ENCODE data around the gene SOCS4.

Gene SOCS4

DNA sequence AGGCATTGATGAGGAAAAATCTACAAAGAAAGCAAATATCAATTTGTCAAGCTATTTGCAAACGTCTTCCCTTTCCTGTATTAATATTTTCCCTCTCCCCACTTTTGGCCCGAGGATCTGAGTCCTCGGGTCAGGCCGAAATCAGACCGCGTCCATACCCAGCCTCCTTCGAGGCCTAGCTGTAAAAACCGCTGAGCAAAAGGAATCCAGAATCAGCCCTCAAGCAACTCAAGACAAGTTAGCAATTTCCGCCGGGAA lies 24.1 kb downstream of the SOCS4 start:
- CTCF ChIA-PET, result interaction anchor here (0.6 to 1.8 kb wide), 20 partner anchors 9 to 1444 kb away, joined by 3 to 13 read pairs (median 4); partner anchors contain the start of genes SOCS4 and WDHD1
- no peak for DNase-seq (ENCODE audit: low spot score)
- TF ChIP-seq CTCF (conservative IDR thresholded peaks at IDR 0.05; ENCODE audit: low read depth), result no peak
- H3K27ac ChIP-seq, result peak overlapping the region; percentile 98
- POLR2A ChIA-PET (ENCODE audit: low non-redundant PET), result interaction anchor here (0.6 to 1.0 kb wide), 3 partner anchors 110 to 805 kb away, joined by 3 to 6 read pairs (median 3); no protein-coding TSS in a partner anchor

DNA sequence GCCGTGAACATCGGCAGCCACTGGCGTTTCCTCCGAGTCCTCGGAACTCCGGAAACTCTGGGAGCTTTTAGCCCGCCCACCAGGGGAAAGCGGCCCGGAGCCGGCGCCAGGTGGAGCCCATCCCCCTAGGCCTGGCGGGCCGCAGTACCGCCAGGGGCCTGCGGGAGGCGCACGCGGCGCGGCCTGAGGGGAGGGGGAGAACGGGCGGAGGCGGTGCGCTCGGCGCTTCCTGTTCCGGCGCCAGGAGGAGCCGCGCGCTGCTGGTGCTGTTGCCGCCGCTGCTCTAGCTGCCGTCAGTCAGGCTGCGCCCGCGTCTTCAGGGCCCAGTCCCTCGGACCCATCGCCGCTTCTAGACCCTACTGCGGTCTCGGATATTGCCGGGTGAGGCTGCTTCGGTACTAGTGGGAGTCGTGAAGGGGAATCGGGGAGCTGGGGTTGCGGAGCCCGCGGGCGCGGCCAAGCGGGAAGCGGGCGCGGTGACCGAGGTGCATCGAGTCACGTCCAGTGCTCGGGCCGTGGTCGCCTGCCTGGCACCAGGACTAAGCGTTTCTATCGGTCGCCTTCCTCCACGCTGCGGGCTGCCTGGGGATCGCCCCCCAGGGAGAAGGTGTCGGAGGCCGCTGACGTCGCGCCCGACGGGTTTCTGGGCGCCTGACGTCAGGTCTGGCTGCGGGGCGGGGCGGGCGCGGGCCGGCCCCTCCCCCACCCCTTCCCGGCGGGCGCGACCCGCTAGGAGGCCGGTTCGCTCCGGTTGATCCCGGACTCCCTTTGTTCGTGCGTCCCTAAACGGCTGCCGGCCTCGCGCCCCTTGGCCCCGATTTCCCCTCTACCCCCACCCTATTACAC lies 24.6 kb downstream of the SOCS4 start, which contains the start of gene MAPK1IP1L:
MAPK1IP1L (plus strand) TSS at position 225 of the 846 bp plus-strand sequence. CDS start 10,037 bp downstream, outside the sequence.
- ChIA-PET POLR2A (ENCODE audit: low non-redundant PET) (interaction anchor here (0.6 to 1.0 kb wide), 3 partner anchors 109 to 805 kb away, joined by 3 to 6 read pairs (median 3); no protein-coding TSS in a partner anchor), CTCF (interaction anchor here (0.6 to 1.8 kb wide), 20 partner anchors 8 to 1443 kb away, joined by 3 to 13 read pairs (median 4); partner anchors contain the start of genes SOCS4 and WDHD1)
- H3K27ac ChIP-seq, result peak within 1 kb of the TSS; percentile 98

DNA sequence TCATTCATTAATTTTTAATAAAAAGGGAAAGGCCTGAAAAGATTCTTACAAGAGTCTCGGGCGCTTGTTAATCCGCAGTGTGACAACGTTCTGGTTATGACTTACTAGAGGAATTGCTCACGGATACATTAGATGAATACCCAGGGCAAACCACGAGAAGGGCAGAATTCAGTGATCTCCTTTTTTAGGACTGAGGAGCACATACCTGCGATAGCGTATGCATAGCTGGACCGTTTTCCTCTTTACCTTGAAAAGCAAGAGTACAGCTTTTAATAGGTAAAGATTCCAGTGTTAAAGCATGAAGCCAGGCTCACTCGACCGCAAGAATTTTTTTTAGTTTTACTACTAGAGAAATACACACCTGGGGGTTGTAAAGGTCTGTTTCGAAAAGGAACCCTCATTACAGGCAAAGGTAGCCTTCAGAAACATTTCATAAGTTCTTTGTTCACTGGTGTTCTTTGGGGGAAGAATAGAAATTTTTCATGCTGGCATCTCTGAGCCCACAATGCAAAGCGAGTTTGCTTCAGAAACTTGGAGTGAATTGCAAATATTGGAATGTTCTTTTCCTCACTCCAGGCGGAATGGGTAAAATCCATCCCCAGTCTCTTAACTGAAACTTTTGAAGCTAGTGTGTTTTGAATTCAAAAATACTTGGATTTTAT lies 25.4 kb downstream of the SOCS4 start:
- no peak for DNase-seq (ENCODE audit: low spot score)
- ChIA-PET CTCF (interaction anchor here (0.6 to 1.8 kb wide), 4 partner anchors 18 to 86 kb away, joined by 4 to 13 read pairs (median 8); no protein-coding TSS in a partner anchor), POLR2A (ENCODE audit: low non-redundant PET) (interaction anchor here (0.6 to 0.8 kb wide), 2 partner anchors 18 to 51 kb away, joined by 3 read pairs; no protein-coding TSS in a partner anchor)
- peak overlapping the region; percentile 98 for H3K27ac ChIP-seq
- TF ChIP-seq CTCF (conservative IDR thresholded peaks at IDR 0.05; ENCODE audit: low read depth), result no peak

More for the DNA sequence above, 24.6 kb downstream of the SOCS4 start, which contains the start of gene MAPK1IP1L:
- peak; percentile 99 for TF ChIP-seq CTCF (conservative IDR thresholded peaks at IDR 0.05; ENCODE audit: low read depth)
- DNase-seq (ENCODE audit: low spot score), result peak; percentile 97

DNA sequence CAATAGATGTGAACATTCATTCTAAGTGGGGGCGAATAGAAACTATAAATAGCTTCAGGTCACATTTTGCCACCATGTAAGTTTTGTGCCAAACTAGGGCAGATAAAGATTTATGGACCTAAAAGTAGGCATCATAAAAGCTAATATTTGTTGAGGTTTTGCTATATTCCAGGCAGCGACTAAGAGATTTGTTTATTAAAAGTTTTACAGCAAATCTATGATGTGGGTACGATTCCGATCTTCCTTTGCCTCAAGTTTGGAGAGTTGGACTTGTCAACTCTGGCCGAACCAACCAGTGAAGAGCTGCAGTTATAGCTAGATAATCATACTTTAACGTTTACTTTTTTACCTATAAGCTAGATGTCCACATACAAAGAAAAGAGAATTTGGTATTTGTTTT lies 26.0 kb downstream of the SOCS4 start:
- no peak overlapping the region for H3K27ac ChIP-seq
- POLR2A ChIA-PET (ENCODE audit: low non-redundant PET), result interaction anchor here (0.8 kb wide), 1 partner anchor 51 kb away, joined by 3 read pairs; no protein-coding TSS in a partner anchor
- TF ChIP-seq CTCF (conservative IDR thresholded peaks at IDR 0.05; ENCODE audit: low read depth), result no peak
- CTCF ChIA-PET, result interaction anchor here (0.6 kb wide), 1 partner anchor 47 kb away, joined by 4 read pairs; no protein-coding TSS in a partner anchor
- no peak for DNase-seq (ENCODE audit: low spot score)

GRCh38 chr14:55053500-55053899 lies 26.5 kb downstream of the SOCS4 start:
- ChIA-PET POLR2A (ENCODE audit: low non-redundant PET) (no interaction called here), CTCF (no interaction called here)
- DNase-seq (ENCODE audit: low spot score), result no peak
- H3K27ac ChIP-seq, result no peak overlapping the region
- no peak for TF ChIP-seq CTCF (conservative IDR thresholded peaks at IDR 0.05; ENCODE audit: low read depth)

DNA sequence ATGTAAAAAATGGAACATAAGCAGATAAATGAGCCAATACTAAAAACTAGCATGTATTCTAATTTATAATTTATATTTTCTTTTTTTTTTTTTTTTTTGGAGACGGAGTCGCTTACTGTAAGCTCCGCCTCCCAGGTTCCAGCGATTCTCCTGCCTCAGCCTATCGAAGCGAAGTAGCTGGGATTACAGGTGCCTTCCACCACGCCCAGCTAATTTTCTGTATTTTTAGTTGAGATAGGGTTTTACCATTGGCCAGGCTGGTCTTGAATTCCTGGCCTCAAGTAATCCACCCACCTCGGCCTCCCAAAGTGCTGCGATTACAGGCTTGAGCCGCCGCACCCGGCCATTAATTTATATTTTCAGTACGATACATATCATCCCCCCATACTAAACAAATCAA lies 27.1 kb downstream of the SOCS4 start:
- POLR2A ChIA-PET (ENCODE audit: low non-redundant PET), result no interaction called here
- CTCF ChIA-PET, result interaction anchor here (0.6 kb wide), 1 partner anchor 95 kb away, joined by 3 read pairs; no protein-coding TSS in a partner anchor

More for the DNA sequence above, 27.1 kb downstream of the SOCS4 start:
- TF ChIP-seq CTCF (conservative IDR thresholded peaks at IDR 0.05; ENCODE audit: low read depth), result no peak
- H3K27ac ChIP-seq, result no peak overlapping the region
- DNase-seq (ENCODE audit: low spot score), result no peak
